Nephron (organoid): Measurements from ENCODE around the gene KBTBD13.
"Not testable (repeated sequence)": the region's sequence is repeated elsewhere in the genome, so short reads cannot be mapped to it uniquely, and the experiment has no call there.

Experiments used
- H3K27ac Mint-ChIP-seq, 3 experiments: 2 replicates each; pipeline ENCODE4 v1.8.0; 2020; ENCODE audit warnings: mixed read lengths in 3 of 3, mild to moderate bottlenecking in 2 of 3, moderate library complexity in 1 of 3
- H3K27me3 Mint-ChIP-seq: 2 replicates; pipeline ENCODE4 v1.8.0; 2021; ENCODE audit warnings: low read depth, mild to moderate bottlenecking, moderate library complexity, mixed read lengths
- H3K36me3 Mint-ChIP-seq: 2 replicates; pipeline ENCODE4 v1.8.0; 2020; ENCODE audit warnings: low read depth, mixed read lengths
- H3K4me1 Mint-ChIP-seq: 2 replicates; pipeline ENCODE4 v1.8.0; 2020; ENCODE audit warnings: mixed read lengths
- H3K4me3 Mint-ChIP-seq, 3 experiments: 2 replicates each; pipeline ENCODE4 v1.8.0; 2020; ENCODE audit warnings: mild to moderate bottlenecking in 3 of 3, mixed read lengths in 3 of 3, moderate library complexity in 2 of 3
- H3K9me3 Mint-ChIP-seq: 2 replicates; pipeline ENCODE4 v1.8.0; 2020; ENCODE audit warnings: mixed read lengths
- TF ChIP-seq, protein P1 (sequence below), 3 experiments: fragments of 200-600 bp; sonication (generic); IDR thresholded peaks; one replicate each; pipeline ENCODE4 v1.5.0; 2021; ENCODE audit warnings: antibody characterized with exemption in 3 of 3; ENCODE audit not compliant: unreplicated experiment in 3 of 3

KBTBD13 gene

DNA sequence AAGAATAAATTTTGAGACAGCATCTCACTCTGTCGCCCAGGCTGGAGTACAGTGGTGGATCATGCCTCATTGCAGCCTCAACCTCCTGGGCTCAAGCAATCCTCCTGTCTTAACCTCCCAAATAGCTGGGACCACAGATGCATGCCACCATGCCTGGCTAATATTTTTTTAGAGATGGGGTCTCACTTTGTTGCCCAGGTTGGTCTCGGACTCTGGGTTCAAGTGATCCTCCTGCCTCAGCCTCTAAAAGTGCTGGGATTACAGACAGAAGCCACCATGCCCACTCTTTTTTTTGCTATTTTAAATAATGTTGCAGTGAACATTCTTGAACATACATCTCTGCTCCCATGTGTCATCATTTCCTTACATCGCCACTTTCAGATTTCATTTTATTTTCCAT is 38.1 kb upstream of the KBTBD13 start:
- peak overlapping the region; percentile 29 to 64 (median 58) for H3K27ac Mint-ChIP-seq
- TF ChIP-seq, protein P1, sequence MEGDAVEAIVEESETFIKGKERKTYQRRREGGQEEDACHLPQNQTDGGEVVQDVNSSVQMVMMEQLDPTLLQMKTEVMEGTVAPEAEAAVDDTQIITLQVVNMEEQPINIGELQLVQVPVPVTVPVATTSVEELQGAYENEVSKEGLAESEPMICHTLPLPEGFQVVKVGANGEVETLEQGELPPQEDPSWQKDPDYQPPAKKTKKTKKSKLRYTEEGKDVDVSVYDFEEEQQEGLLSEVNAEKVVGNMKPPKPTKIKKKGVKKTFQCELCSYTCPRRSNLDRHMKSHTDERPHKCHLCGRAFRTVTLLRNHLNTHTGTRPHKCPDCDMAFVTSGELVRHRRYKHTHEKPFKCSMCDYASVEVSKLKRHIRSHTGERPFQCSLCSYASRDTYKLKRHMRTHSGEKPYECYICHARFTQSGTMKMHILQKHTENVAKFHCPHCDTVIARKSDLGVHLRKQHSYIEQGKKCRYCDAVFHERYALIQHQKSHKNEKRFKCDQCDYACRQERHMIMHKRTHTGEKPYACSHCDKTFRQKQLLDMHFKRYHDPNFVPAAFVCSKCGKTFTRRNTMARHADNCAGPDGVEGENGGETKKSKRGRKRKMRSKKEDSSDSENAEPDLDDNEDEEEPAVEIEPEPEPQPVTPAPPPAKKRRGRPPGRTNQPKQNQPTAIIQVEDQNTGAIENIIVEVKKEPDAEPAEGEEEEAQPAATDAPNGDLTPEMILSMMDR (IDR thresholded peaks at IDR 0.05; ENCODE audit: unreplicated experiment in 3 of 3), result no peak
- no peaks in the 10 kb centered on the region for H3K36me3 Mint-ChIP-seq
- H3K4me1 Mint-ChIP-seq, result peaks cover 24% of the 10 kb centered on the region
- H3K4me3 Mint-ChIP-seq, result no peak overlapping the region
- no peaks in the 10 kb centered on the region for H3K9me3 Mint-ChIP-seq
- H3K27me3 Mint-ChIP-seq, result no peaks in the 10 kb centered on the region

DNA sequence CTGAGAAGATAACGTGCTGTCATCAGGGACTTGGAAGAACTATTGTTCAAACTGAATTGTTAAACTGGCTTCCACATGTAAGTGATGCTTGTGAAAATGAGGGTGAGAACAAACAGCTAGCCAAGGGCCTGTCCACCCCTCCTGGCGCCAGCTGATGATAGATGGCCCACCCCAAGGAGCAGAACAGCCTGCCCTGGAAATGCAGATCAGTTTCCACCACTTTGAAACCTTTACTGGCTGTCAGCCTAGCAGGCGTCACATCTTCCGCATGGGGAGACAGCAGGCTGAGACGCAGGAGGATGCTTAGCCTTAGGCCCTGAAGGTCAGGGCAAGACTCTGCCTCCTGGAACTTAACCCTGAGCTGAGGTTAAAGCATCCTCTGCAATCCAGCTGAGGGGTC is 37.7 kb upstream of the KBTBD13 start:
- H3K4me3 Mint-ChIP-seq, result no peak overlapping the region
- H3K9me3 Mint-ChIP-seq, result no peaks in the 10 kb centered on the region
- H3K27me3 Mint-ChIP-seq, result no peaks in the 10 kb centered on the region
- no peaks in the 10 kb centered on the region for H3K36me3 Mint-ChIP-seq
- H3K4me1 Mint-ChIP-seq, result peaks cover 20% of the 10 kb centered on the region
- TF ChIP-seq, protein P1 (IDR thresholded peaks at IDR 0.05; ENCODE audit: unreplicated experiment in 3 of 3), result no peak
- H3K27ac Mint-ChIP-seq, result peak overlapping the region; percentile 29 to 64 (median 58)

DNA sequence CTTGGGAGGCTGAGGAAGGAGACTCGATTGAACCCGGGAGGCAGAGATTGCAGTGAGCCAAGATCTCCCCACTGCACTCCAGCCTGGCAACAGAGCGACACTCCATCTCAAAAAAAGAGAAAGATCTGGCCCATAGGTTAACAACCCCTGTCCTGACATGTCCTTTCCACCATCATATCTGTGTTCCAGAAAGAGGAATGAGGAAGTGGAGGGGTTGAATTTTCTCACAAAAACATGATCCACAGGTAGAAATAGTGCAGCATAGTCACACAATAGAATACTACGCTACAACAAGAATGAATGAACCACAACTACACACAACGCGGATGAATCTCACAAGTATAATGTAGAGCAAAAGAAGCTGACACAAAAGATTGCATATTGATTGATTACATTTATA is 36.1 kb upstream of the KBTBD13 start:
- Mint-ChIP-seq H3K27ac (peak overlapping the region in 1 of 3 experiments; percentile 14), H3K36me3 (no peaks in the 10 kb centered on the region), H3K4me3 (no peak overlapping the region), H3K9me3 (no peaks in the 10 kb centered on the region), H3K4me1 (peaks cover 29% of the 10 kb centered on the region), H3K27me3 (no peaks in the 10 kb centered on the region)
- TF ChIP-seq, protein P1 (IDR thresholded peaks at IDR 0.05; ENCODE audit: unreplicated experiment in 3 of 3), result no peak

DNA sequence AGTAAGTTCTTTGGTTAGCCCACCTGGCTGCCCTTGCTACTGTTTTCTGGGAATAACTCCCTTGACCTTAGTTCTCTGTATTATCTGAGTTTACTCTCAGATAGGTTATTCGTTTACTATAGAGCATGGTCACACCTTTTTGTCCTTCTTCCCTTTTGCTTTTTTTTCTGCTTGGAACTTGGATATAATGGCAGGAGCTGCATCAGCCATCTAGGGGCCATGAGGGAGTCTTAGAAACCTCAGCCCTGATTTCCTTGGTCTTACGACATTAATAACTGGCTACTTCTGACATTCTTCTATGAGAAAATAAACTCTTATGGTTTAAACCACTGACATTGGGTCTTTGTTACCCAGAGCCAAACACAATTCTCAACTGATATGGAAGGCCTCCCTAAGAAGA is 34.8 kb upstream of the KBTBD13 start:
- Mint-ChIP-seq H3K4me1 (peaks cover 31% of the 10 kb centered on the region), H3K4me3 (no peak overlapping the region), H3K27ac (peak overlapping the region in 1 of 3 experiments; percentile 95), H3K36me3 (no peaks in the 10 kb centered on the region), H3K27me3 (no peaks in the 10 kb centered on the region), H3K9me3 (no peaks in the 10 kb centered on the region)
- TF ChIP-seq, protein P1 (IDR thresholded peaks at IDR 0.05; ENCODE audit: unreplicated experiment in 3 of 3), result no peak

DNA sequence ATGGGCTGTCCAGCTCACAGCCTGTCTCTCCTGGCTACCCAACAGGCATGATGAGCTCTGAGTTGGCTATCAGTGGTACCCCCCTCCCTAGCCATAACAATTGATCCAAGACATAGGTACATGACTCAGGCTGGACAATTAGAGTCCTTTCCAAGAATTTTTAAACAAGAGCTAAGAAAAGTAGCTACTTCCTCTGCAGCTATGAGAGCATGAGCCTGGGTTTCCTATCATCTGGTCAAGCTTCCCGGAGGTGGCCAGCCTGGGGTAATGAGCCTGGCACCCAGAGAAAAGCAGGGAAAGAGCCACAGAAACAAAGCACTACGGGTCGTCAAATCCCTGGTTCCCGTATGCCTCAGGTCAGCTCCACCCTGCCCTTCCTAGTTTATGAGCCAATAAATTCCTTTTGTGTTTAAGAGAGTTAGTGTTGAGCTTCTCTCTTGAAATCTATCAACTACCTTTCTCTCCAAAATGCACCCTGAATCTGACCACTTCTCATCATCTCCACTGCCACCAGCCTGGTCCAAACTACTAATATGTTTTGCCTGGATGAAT is 33.7 kb upstream of the KBTBD13 start:
- TF ChIP-seq, protein P1 (IDR thresholded peaks at IDR 0.05; ENCODE audit: unreplicated experiment in 3 of 3), result no peak
- Mint-ChIP-seq H3K4me1 (peaks cover 31% of the 10 kb centered on the region), H3K27ac (peak overlapping the region; percentile 5 to 95 (median 32)), H3K9me3 (no peaks in the 10 kb centered on the region), H3K27me3 (no peaks in the 10 kb centered on the region), H3K36me3 (no peaks in the 10 kb centered on the region), H3K4me3 (no peak overlapping the region)

DNA sequence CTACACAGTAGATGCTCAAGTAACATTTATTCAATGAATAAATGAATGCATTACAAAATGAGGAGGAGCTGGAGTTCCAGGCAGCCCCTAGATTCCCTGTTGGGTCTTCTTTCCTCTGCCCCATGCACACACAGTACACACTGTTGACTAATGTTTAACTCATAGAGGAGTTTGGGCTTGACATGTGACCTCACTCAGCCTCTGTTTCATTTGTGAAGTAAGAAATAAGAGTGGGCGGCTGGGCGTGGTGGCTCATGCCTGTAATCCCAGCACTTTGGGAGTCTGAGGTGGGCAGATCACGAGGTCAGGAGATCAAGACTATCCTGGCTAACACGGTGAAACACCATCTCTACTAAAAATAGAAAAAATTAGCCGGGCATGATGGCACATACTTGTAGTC is 32.3 kb upstream of the KBTBD13 start:
- H3K36me3 Mint-ChIP-seq, H3K9me3 Mint-ChIP-seq, H3K27me3 Mint-ChIP-seq: not testable (repeated sequence)
- H3K4me3 Mint-ChIP-seq, result peak overlapping the region in 1 of 3 experiments; percentile 58
- H3K27ac Mint-ChIP-seq, result peak overlapping the region; percentile 70 to 95 (median 92)
- peaks cover 33% of the 10 kb centered on the region for H3K4me1 Mint-ChIP-seq
